ENCODE results near the gene MTA3.

MTA3 gene

DNA sequence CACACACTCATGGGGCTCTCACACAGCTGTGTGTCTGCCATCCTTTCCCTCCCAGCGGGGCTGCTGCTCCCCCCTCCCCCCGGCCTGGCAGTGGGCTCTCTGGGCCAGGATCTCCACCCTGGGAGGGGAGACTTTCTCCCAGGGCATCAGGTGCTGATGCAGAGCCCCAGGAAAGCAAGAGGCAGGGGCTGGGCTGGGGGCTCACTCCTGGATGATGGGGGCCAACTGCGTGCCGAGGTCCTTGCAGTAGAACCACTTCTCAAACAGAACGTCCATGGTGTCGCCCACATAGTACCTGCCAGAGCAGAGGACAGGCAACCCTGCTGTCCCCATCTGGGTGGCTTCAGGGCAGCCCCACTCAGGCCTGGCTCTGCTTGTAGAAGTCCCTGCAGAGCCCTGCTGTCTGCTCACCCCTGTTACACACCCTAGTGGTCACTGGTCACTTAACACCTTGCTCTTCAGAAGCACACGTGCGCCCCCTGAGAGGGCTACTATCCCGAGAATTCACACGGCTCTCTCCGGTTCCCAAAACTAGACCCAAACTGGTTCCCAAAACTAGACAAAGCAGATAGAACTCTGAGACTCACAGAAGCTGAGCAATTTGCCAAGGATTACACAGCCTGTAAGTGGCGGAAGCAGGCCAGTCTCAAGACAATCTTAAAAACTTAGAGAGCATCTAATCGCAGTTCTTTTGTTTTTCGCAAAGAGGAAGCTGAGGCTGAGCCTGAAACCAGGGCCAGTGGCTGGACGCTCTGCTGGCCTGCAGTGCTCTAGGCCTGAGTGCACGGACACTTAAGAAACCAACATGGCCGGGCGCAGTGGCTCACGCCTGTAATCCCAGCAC lies 202.1 kb downstream of the MTA3 start:
- Histone ChIP-seq H3K27ac (replicated peaks) (no peak overlapping the region), H3K27me3 (ENCODE audit: insufficient read depth, poor library complexity, severe bottlenecking) (no peaks in the 10 kb centered on the region), H3K4me3 (replicated peaks; ENCODE audit: insufficient read depth, low read length) (no peak overlapping the region)
- DNase-seq (ENCODE audit: low read depth in 1 of 2, low spot score in 1 of 2): peak; percentile 58 to 63
- TF ChIP-seq SPI1 (IDR thresholded peaks at IDR 0.05; ENCODE audit: borderline replicate concordance, low read depth): no peak
- TF ChIP-seq, protein P1, sequence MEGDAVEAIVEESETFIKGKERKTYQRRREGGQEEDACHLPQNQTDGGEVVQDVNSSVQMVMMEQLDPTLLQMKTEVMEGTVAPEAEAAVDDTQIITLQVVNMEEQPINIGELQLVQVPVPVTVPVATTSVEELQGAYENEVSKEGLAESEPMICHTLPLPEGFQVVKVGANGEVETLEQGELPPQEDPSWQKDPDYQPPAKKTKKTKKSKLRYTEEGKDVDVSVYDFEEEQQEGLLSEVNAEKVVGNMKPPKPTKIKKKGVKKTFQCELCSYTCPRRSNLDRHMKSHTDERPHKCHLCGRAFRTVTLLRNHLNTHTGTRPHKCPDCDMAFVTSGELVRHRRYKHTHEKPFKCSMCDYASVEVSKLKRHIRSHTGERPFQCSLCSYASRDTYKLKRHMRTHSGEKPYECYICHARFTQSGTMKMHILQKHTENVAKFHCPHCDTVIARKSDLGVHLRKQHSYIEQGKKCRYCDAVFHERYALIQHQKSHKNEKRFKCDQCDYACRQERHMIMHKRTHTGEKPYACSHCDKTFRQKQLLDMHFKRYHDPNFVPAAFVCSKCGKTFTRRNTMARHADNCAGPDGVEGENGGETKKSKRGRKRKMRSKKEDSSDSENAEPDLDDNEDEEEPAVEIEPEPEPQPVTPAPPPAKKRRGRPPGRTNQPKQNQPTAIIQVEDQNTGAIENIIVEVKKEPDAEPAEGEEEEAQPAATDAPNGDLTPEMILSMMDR (IDR thresholded peaks at IDR 0.05; ENCODE audit: insufficient read depth, low read length): peak; percentile 27

DNA sequence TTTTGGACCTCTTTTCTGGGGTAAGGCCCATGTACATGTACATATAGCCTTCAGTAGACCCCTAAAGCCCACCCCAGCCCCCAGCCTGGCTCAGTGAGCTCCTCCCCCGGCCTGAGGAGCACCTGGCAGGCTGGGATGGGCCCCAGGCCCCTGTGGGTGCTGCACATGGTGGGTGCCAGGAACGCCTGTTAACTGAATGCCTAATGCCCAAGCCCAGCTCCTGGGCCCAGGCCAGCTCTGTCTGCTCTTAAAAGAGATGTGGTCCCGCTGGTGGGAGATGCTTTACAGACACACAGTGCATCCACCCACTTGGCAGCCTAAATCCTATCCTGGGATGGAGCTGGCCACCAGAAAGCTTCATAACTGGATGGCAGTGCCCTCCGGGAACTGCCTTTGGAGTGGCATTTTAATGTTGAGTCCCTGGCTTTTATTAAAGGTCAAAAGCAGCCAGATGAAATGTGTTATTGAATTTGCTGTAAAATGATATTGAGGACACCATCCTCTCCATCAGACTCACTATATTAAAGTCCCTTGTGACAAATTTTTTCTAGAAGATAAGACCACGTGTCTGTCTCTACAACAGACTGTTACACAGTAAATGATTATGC lies 203.2 kb downstream of the MTA3 start:
- no peaks in the 10 kb centered on the region for H3K27me3 ChIP-seq (ENCODE audit: insufficient read depth, poor library complexity, severe bottlenecking)
- DNase-seq (ENCODE audit: low read depth in 1 of 2, low spot score in 1 of 2): no peak
- no peak overlapping the region for H3K27ac ChIP-seq (replicated peaks)
- H3K4me3 ChIP-seq (replicated peaks; ENCODE audit: insufficient read depth, low read length): no peak overlapping the region
- TF ChIP-seq, protein P1 (IDR thresholded peaks at IDR 0.05; ENCODE audit: insufficient read depth, low read length): no peak
- TF ChIP-seq SPI1 (IDR thresholded peaks at IDR 0.05; ENCODE audit: borderline replicate concordance, low read depth) (no peak), POLR2AphosphoS5 (IDR thresholded peaks at IDR 0.05; ENCODE audit: low read depth) (no peak), GABPA (IDR thresholded peaks at IDR 0.05; ENCODE audit: low read depth) (no peak)
- TF ChIP-seq, protein P2, sequence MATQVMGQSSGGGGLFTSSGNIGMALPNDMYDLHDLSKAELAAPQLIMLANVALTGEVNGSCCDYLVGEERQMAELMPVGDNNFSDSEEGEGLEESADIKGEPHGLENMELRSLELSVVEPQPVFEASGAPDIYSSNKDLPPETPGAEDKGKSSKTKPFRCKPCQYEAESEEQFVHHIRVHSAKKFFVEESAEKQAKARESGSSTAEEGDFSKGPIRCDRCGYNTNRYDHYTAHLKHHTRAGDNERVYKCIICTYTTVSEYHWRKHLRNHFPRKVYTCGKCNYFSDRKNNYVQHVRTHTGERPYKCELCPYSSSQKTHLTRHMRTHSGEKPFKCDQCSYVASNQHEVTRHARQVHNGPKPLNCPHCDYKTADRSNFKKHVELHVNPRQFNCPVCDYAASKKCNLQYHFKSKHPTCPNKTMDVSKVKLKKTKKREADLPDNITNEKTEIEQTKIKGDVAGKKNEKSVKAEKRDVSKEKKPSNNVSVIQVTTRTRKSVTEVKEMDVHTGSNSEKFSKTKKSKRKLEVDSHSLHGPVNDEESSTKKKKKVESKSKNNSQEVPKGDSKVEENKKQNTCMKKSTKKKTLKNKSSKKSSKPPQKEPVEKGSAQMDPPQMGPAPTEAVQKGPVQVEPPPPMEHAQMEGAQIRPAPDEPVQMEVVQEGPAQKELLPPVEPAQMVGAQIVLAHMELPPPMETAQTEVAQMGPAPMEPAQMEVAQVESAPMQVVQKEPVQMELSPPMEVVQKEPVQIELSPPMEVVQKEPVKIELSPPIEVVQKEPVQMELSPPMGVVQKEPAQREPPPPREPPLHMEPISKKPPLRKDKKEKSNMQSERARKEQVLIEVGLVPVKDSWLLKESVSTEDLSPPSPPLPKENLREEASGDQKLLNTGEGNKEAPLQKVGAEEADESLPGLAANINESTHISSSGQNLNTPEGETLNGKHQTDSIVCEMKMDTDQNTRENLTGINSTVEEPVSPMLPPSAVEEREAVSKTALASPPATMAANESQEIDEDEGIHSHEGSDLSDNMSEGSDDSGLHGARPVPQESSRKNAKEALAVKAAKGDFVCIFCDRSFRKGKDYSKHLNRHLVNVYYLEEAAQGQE (IDR thresholded peaks at IDR 0.05; ENCODE audit: insufficient replicate concordance, low read depth): no peak

DNA sequence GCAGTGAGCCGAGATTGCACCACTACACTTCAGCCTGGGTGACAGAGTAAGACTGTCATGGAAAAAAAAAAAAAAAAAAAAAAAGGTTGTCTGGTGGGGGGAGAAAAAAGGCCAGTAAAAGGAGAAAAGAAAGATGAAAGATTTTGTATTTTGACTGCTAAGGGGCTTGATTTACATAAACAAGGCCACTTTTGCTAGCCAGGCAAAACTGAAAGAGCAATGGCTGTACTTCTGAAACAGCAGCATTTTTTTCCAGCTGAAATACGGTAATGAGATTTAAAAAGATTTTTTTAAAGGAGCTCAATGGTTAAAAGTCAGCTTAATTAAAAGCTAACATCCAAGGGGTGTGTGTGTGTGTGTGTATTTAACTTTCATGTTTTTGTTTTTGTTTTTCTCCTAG lies 206.8 kb downstream of the MTA3 start:
- no peak overlapping the region for H3K27ac ChIP-seq (replicated peaks)
- H3K27me3 ChIP-seq (ENCODE audit: insufficient read depth, poor library complexity, severe bottlenecking): no peaks in the 10 kb centered on the region
- no peak for DNase-seq (ENCODE audit: low read depth in 1 of 2, low spot score in 1 of 2)
- no peak for TF ChIP-seq SPI1 (IDR thresholded peaks at IDR 0.05; ENCODE audit: borderline replicate concordance, low read depth)
- TF ChIP-seq POLR2AphosphoS5 (IDR thresholded peaks at IDR 0.05; ENCODE audit: low read depth): no peak
- TF ChIP-seq, protein P2 (IDR thresholded peaks at IDR 0.05; ENCODE audit: insufficient replicate concordance, low read depth): no peak
- TF ChIP-seq, protein P1 (IDR thresholded peaks at IDR 0.05; ENCODE audit: insufficient read depth, low read length): no peak
- no peak for TF ChIP-seq GABPA (IDR thresholded peaks at IDR 0.05; ENCODE audit: low read depth)
- no peak overlapping the region for H3K4me3 ChIP-seq (replicated peaks; ENCODE audit: insufficient read depth, low read length)
